Middle frontal gyrus (tissue), 1 donor: ENCODE results near the gene EPHA10.
"Not testable (repeated sequence)": the region's sequence is repeated elsewhere in the genome, so short reads cannot be mapped to it uniquely, and the experiment has no call there.

ENCODE experiments used
- DNase-seq: peaks from one replicate; pipeline ENCODE4 v3.0.0-alpha.2; 2015; ENCODE audit warnings: low spot score; ENCODE audit errors: extremely low spot score

The EPHA10 gene

DNA sequence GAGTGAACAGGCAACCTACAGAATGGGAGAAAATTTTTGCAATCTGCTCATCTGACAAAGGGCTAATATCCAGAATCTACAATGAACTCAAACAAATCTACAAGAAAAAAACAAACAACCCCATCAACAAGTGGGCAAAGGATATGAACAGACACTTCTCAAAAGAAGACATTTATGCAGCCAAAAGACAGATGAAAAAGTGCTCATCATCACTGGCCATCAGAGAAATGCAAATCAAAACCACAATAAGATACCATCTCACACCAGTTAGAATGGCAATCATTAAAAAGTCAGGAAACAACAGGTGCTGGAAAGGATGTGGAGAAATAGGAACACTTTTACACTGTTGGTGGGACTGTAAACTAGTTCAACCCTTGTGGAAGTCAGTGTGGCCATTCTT, 6.5 kb upstream of the EPHA10 start:
- not testable (repeated sequence) for DNase-seq

DNA sequence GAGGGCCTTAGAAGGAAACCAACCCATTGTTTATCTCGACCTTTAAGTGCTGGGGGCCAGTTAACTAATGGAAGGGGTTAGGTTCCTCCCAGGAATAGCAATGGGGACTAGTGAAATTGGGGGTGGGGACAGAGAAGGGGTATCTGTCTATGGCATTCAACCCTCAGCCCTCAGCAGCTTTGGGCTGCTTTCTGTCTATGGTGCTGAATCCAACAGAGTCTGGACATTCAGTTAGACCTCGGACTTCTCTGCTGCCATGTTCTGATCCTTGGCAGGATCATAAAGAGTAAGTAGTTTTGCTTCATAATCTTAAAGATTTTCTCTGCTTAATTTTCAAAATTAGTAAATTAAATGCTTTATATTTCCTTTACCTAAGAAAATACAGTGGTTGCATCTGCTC, 2.6 kb upstream of the EPHA10 start:
- DNase-seq, result no peak

DNA sequence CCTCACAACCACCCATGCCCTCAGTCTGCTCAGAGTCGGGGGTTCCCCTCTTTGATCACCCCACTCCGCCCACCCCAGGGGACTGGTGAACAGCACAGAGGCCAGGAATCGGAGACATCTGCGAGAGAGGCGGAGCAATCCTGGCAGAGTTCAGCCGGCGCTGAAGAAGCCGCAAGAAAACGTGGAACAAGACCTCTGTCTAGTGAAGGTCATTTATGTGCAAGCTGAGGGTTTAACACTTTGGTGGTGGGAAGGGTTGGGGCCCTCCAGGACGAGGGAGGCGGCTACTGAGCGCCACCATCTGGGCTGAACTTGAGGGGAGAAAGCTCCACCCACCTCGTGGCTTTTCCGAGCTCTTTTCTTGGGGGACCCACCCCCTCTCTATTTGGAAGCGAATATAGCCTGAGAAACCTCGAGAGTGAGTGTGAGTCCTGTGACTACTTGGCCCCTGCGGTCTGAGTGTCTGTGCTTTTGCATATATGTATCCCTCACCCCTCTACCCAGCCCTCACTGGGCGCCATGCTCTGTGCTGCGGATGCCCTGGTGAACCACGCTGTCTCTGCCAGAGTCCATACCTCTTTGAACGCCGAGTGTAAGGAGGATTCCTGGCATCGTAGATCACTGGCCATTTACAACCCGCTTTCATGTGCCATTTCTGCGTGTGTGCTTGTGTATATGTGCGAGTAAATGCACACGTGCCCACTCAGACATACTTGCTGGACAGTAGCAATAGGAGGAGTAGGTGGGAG, 1.2 kb upstream of the EPHA10 start:
- DNase-seq, result no peak

DNA sequence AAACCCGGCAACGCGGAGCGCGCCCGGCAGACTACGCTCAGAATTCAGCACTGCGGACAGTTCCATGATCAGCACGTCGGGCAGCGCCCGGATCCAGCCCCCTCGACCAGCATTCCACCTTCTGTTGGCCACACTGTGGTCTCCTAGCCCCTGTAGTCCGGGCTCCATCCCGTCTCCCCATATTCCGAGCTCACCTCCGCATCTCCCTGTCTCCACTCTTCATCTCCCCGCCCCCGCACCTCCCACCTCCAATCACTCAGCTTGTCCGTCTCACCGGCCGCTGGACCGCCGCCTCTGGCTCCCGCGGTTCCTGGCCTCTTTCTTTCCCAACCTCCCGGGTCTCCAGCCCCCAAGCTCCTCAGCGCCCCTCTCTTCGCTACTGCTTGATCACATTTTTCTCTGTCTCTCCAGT, 500 bp downstream of the EPHA10 start:
- no peak for DNase-seq

DNA sequence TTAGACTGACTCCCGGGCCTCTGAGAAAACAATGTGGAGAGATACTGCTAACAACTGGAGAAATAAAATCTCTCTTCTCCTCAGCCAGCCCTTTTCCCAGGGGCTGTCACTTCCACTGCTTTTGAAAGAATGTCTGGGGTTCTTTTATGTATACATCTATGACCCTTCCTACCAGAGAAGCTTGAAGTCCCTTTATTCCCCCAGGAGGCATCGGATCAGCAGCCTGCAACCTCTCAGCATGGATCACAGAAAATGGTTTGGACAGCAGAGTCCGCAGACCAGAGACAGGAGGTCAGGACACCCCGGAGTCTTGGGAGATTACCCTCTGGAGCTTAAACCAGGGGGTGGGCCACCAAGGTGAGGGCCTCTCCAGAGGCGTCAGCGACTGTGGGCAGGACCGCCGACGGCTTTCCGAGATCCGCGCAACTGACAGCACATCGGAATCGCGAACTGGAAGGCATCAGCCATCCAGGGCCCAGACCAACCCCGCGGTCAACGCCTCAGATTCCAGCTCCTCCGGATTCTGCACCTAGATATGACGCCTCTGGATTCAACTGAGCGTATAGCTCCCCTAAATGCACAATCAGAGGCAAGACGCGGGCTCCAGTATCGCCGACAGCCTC, 1.0 kb downstream of the EPHA10 start:
- DNase-seq, result no peak

DNA sequence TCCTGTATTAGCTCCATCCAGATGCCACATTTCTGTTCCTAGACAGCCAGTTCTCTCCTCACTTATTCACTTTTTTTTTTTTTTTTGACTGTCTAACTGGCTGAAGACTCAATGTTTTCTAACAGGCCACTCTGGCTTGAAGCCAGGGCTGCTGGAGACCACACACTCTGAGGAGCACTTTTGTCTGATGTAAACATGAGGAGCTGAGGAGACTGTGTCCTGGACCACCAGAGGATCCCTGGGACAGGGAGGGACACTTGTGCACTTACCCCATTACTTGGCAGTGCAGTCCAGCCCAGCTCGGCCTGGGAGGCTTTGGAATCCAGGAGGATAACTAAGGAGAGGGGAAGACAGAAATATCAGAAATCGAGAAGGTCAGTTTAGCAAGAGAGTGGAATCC, 2.4 kb downstream of the EPHA10 start:
- no peak for DNase-seq

DNA sequence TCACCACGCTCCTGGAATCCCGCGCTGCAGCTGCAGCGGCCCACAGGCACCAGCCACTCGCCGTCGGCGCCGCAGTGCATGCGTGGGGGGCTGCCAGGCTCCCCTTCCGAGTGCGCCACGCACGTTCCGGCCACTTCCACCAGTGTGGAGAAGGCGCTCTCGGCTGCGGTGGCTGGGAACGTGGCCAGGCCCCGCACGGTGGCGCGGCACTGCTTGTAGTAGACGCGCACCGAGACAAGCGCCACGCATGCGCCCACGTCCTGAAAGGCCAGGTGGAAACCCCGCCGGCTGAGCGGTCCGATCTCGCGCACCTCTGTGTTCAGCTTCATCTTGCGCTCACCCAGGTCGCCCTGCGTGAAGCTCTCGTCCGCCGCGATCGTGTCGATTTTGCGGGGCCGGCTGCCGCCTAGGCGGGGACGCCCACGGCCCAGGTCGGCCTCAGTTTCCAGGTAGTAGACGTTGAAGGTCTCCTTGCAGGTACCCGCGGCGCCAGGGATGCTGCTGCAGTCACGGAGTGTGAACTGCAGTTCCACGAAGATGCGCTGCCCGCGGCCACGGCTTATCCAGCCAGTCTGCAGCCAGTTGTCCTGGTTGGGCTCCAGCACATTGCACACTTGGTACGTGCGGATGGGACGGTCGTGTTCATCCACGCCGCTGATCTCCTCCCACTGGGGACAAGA, 3.4 kb downstream of the EPHA10 start:
- no peak for DNase-seq

DNA sequence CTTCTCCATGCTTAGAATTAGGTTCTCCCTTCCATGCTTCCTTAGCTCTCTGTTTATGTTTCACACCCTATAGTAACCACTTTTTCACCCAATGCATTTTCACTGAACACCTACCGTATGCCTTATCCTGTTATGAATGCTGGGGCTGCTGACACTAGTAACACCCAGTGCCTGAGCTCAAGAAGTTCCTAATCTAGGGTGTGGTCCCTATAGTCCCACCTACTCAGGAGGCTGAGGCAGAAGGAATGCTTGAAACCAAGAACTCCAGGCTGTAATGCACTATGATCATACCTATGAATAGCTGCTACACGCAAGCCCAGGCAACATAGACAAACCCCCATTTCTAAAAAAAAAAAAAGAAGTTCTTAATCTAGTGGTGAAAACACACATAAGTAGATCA, 5.5 kb downstream of the EPHA10 start:
- DNase-seq, result no peak

DNA sequence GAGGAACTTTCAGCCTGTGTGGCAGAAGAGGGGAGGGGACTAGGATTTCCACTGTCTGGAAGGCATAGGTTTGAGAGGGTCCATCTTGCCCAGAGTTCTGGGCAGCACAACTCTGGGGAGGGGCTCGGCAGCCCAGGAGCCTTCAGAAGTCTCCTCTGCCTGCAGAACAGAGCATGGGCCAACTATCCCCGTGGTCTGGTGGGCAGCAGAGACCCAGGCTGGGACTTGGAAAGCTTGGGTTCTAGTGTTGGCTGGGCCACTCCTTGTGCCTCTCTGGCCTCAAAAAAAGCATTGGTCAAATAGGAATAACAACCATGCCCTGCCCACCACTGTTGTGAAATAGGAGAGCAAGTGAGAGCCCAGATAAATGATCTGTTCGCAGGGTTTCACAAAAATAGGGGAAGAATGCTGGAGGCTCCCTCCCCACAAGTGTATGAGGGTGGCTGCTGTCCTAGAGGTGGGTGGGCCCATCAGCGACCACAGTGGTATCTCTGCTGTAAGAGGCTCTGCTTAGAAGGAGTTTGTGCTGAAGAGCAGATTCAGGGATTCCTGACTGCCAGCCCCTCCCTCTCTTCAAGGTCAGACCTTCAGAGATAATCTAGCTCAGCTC, 8.9 kb downstream of the EPHA10 start:
- no peak for DNase-seq

DNA sequence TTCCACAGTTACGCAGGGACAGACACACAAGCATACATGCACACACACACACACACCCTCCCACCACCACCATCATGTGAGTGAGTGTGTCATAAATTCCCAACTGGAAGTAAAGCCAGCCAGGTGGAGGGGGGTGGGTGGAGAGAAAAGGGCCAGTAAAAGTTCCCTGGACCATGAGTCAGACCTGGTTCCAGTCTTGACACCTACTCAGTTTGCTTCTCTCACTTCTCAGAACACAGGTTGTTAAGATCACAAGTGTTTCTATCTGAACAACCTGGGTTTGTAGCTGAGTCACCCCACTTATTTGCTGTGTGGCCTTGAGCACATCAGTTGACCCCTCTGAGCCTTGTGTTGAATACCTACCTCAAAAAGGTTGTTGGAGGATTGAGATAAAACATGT, 9.6 kb downstream of the EPHA10 start:
- DNase-seq, result no peak

DNA sequence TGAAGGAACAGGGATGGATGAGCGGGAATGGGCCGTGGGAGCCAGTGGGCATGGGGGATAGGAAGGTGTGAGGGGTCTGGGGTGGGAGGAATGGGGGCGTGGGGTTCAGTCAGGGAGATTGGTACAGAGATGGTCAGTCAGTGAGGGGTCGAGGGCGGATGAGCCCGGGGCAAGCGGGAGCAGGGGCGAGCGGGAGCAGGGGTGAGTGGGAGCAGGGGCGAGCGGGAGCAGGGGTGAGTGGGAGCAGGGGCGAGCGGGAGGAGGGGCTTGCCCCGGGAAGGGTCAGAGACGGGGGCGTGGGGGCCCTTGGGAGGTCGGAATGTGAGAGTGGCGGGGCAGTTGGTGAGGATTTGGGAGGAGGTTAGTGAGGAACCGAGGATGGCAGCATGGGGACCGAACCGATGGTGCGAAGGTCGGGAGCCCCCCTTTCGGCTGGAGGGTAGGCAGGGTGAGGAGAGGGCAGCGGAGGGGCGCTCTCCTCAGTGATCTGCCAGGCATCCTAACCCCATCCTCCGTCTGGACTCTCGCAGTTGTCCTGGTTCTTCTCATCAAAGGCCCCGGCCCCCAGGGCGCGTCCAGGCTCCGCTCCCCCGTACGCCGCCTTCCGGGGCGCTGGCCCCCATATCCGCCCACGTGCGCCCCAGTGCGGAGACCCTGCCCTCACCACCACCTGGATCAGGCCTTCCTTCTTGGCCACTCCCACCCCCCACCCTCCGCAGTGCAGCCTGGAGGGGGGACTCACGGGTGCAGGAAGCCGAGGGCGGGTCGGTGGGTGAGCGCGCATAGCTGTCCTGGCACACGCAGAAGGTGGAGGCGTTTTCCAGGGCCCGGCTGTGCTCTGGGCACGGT, 11.2 kb downstream of the EPHA10 start:
- DNase-seq, result no peak

DNA sequence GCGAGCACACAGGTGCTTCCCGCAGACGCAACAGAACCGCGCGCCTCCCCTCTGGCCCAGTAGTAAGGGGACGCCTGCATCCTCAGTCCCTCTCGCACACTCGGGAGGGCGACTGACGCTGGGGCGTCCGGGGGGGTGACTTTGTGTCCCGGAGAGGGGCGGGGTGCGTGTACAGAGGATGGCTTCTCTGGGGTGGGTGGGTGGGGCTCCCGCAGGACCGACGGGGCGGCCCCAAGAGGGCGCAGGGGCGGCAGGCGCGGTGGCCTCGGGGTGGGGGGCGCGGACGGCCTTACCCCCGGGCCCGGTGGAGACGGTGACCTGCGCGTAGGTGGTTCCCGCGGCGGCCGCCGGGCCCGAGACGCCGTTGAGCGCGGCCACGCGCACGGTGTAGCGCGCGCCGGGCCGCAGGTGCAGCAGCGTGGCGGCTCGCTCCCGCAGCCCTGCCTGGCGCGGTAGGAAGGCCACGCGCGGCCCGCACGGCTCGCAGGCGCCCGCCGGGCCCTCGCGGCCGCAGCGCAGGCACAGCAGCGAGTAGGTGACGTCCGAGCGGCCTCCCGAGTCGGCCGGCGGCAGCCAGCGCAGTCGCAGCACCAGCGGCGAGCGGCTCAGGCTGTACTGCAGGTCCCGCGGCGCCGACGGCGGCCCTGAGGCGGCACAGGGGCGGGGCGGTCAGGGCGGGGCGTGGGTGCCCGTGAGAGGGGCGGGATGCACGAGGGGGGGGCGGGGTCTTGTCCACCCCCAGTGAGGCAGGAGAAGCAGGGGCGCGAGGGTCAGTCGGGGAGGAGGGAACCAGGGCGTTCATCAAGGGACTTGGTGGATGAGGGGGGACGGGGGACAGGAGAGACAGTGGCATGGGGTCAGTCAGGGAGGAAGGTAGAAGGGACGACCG, 12.1 kb downstream of the EPHA10 start:
- DNase-seq, result no peak

DNA sequence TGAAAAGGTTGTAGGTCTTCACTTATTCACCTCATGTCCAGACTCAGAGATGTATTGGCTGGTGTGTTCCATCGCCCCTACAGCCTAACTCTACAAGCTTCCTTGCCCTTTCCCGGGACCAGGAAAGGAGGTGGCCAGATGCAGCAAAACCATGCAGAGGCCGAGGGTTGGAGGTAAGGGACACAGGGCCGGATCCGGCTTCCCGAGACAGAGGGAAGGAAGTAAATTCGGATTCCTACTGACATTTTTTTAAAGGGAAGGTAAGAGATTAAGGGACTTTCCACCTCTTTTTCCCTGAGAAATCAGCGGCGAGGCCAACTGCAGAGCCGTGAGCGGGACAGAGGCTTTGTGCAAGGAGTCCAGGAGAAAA, 12.7 kb downstream of the EPHA10 start:
- no peak for DNase-seq

DNA sequence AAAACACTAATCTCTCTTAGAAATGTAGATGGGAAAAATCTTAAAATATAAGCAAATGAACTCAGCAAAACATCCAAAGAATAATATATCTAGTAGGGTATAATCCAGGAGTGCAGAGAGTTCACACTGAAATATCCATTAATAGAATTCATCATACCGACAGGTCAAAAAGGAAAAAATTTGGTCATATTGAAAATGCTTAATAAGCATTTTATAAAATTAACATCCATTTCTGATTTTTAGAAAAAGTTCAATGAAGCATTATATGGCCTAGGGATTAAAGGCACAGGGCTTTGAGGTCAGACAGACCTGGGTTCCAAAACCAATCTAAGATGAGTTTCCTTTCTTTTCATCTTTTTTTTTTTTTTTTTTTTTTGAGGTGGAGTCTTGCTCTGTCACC, 16.4 kb downstream of the EPHA10 start:
- no peak for DNase-seq

DNA sequence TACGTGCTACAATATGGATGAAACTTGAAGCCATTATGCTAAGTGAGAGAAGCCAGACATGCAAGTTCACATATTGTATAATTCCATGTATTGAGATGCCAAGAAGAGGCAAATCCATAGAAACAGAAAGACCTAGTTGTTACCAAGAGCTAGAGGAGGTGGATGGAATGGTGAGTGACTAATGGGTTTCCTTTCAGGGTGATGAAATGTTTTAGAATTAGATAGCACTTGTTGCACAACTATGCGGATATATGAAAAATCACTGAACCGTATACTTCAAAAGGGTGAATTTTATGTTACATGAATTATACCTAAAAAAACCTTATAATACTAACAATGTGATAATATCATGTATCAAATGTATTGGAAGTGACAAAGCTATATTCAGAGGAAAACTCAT, 18.1 kb downstream of the EPHA10 start:
- no peak for DNase-seq

DNA sequence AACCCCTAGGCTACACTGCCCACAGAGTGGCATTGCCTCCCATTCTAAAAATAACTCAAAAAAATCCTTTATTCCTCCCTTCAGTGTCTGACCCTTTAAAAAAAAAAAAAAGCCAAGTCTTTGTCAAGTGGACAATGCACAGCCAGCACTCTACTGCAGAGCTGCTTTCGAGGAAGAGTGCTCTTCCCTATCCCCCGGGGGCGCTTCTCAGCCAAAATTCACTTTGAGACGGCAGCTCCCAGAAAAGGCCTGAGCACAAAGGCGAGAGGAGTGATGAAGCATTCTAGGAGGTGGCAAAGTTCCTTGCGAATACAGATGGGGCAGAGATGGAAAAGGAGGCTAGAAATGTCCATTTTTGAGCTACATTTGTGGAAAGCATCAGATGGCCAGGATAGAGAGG, 23.3 kb downstream of the EPHA10 start:
- DNase-seq, result no peak

DNA sequence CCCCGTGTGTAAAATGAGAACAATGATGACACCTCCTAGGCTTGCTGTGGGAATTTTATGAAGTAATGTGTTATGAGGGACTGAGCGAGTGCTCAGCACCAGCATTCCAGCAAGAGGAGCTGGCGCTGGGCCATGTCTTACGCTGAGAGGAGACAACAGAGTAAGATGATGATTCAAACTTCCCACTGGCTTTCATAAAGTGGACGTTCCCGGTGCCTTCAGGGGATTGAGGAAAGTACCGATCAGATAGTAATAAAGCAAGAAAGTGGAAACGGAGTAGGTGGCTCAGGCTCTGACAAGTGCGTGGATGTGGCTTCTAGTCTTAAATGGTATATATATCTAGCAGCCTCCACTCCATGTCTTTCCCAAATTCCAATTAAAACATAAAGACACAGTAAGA, 23.8 kb downstream of the EPHA10 start:
- DNase-seq, result no peak

DNA sequence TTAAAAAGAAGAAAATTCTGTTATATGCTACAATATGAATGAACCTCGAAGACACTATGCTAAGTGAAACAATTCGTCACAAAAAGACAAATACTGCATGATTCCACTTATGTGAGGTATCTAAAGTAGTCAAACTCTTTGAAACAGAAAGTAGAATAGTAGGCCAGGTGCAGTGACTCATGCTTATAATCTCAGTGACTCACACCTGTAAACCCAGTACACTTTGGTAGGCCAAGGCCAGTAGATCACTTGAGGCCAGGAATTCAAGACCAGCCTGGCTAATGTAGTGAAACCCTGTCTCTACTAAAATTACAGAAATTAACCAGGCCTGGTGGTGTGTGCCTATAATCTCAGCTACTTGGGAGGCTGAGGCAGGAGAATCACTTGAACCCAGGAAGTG, 25.7 kb downstream of the EPHA10 start:
- no peak for DNase-seq

DNA sequence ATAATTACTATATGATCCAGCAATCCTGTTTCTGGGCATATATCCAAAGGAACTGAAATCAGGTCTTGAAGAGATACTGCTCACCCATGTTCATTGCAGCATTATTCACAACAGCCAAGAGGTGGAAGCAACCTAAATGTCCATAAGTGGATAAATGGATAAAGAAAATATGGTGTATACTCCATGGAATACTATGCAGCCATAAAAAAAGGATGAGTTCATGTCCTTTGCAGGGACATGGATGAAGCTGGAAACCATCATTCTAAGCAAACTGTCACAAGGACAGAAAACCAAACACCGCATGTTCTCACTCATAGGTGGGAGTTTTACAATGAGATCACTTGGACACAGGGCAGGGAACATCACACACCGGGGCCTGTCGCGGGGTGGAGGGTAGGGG, 26.3 kb downstream of the EPHA10 start:
- not testable (repeated sequence) for DNase-seq

DNA sequence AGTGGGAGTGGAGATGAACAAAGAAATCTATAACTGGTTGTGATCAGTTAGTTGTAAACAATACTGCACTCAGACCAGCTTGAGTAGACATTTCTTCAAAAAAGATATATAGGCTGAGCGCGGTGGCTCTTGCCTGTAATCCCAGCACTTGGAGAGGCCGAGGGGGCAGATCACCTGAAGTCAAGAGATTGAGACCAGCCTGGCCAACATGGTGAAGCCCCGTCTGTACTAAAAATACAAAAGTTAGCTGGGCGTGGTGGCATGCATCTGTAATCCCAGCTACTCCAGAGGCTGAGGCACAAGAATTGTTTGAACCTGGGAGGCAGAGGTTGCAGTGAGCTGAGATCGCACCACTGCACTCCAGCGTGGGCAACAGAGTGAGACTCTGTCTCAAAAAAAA, 26.9 kb downstream of the EPHA10 start:
- DNase-seq, result not testable (repeated sequence)
